Tibial nerve (tissue), 4 donors: ENCODE data around the gene P3H3.

Source experiments
- EP300 ChIP-seq, 2 donors: sonication (generic); formaldehyde crosslinking; IDR thresholded peaks; one replicate each; pipeline ENCODE4 v1.6.1; 2017; ENCODE audit warnings: antibody characterized with exemption in 2 of 2, mild to moderate bottlenecking in 1 of 2
- POLR2A ChIP-seq, 2 donors: fragments of 450-650 bp; IDR thresholded peaks; one replicate each; pipeline ENCODE4 v1.6.1; 2017; ENCODE audit warnings: antibody characterized with exemption in 2 of 2, mild to moderate bottlenecking in 2 of 2, moderate library complexity in 2 of 2
- TF ChIP-seq, protein P1 (sequence below), 5 experiments: fragments of 200-600 bp in 3 of 5; fragments of 450-650 bp in 2 of 5; sonication (generic) in 3 of 5; IDR thresholded peaks; one replicate each; pipeline ENCODE4 v1.5.1; 2016 to 2019; ENCODE audit warnings: antibody characterized with exemption in 5 of 5, mild to moderate bottlenecking in 3 of 5, moderate library complexity in 2 of 5

DNA sequence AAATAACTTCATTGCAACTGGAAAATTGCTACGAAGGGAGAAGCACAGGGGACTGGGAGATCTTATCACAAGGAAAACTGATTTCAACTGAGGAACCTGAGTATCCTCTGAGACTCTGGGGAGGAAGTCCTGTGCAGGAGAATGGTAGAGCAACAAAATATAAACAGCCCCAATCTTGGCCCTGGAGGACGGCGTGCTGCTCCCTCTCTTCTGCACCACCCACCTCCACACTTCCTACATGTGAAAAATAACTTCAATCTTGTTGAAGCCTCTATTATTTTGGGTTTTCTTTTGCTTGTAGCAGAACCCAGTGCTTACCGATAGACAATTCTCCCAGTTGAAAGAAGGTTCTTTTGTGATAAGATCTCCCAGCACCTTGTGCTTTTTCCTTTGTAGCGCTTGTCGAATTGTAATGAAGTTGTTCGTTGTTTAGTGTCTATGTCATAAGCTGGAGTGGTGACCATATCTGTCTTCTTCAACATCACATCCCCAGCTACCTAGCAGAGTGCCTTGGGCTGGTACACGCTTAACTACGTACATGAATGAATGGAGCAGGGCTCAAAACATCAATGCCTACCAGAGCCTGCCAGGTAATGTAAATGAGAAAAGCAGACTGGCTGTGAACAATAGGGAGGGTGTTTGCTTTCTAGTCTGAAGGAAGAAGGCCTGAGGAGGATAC is 41.7 kb upstream of the P3H3 start:
- TF ChIP-seq, protein P1, sequence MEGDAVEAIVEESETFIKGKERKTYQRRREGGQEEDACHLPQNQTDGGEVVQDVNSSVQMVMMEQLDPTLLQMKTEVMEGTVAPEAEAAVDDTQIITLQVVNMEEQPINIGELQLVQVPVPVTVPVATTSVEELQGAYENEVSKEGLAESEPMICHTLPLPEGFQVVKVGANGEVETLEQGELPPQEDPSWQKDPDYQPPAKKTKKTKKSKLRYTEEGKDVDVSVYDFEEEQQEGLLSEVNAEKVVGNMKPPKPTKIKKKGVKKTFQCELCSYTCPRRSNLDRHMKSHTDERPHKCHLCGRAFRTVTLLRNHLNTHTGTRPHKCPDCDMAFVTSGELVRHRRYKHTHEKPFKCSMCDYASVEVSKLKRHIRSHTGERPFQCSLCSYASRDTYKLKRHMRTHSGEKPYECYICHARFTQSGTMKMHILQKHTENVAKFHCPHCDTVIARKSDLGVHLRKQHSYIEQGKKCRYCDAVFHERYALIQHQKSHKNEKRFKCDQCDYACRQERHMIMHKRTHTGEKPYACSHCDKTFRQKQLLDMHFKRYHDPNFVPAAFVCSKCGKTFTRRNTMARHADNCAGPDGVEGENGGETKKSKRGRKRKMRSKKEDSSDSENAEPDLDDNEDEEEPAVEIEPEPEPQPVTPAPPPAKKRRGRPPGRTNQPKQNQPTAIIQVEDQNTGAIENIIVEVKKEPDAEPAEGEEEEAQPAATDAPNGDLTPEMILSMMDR (IDR thresholded peaks at IDR 0.05) = no peak
- no peak for TF ChIP-seq POLR2A (IDR thresholded peaks at IDR 0.05)
- TF ChIP-seq EP300 (IDR thresholded peaks at IDR 0.05) = no peak
